ENCODE results near the gene TXN2. TPM values are rescaled to one million over a fixed set of nuclear protein-coding genes. Genes with fewer than 3 reads are reported as not detected.
"Not testable (repeated sequence)": the region's sequence is repeated elsewhere in the genome, so short reads cannot be mapped to it uniquely, and the experiment has no call there.

TXN2 gene
- total RNA-seq, 2 donors from 2014 or later = 96.5 to 101 TPM

- no peak for ATAC-seq
- peak in 1 of 2 donors; percentile 49 for DNase-seq
- intact Hi-C loops (cut with DNase I, micrococcal nuclease) = loop anchor here in 1 of 2 donors (10.0 kb wide), 1 partner anchor 77 kb away; the partner anchor contains the start of gene MYH9
Observed at GRCh38 chr22:36461665-36462649, 19.5 kb downstream of the TXN2 start.

GRCh38 chr22:36460202-36460601 is 21.2 kb downstream of the TXN2 start:
- intact Hi-C loops (cut with DNase I, micrococcal nuclease) = loop anchor here in 1 of 2 donors (10.0 kb wide), 1 partner anchor 75 kb away; the partner anchor contains the start of gene MYH9
- DNase-seq (no peak), ATAC-seq (no peak)

- peak in 1 of 2 donors; percentile 46 for DNase-seq
- ATAC-seq = no peak
- intact Hi-C loops (cut with DNase I, micrococcal nuclease) = no loop called here
Observed at GRCh38 chr22:36457688-36458450, 23.6 kb downstream of the TXN2 start.

GRCh38 chr22:36456464-36456845 is 25.0 kb downstream of the TXN2 start:
- DNase-seq = no peak
- no peak for ATAC-seq
- intact Hi-C loops (cut with DNase I, micrococcal nuclease) = no loop called here

- peak; percentile 51 to 60 for DNase-seq
- peak; percentile 22 for ATAC-seq
- intact Hi-C loops (cut with DNase I, micrococcal nuclease) = no loop called here
Observed at GRCh38 chr22:36455571-36456463, 25.6 kb downstream of the TXN2 start.

GRCh38 chr22:36454916-36455570 is 26.4 kb downstream of the TXN2 start:
- DNase-seq (peak; percentile 96 to 99), ATAC-seq (peak; percentile 70)
- intact Hi-C loops (cut with DNase I, micrococcal nuclease) = no loop called here

- DNase-seq = no peak
- intact Hi-C loops (cut with DNase I, micrococcal nuclease) = no loop called here
- no peak for ATAC-seq
Observed at GRCh38 chr22:36453855-36454378, 27.5 kb downstream of the TXN2 start.

GRCh38 chr22:36452978-36453607 is 28.3 kb downstream of the TXN2 start:
- DNase-seq = peak in 1 of 2 donors; percentile 69
- intact Hi-C loops (cut with DNase I, micrococcal nuclease) = not testable (repeated sequence)
- peak; percentile 30 for ATAC-seq

- ATAC-seq (no peak), DNase-seq (no peak)
- intact Hi-C loops (cut with DNase I, micrococcal nuclease) = no loop called here
Observed at GRCh38 chr22:36452250-36452977, 29.0 kb downstream of the TXN2 start.

GRCh38 chr22:36450923-36451322 is 30.5 kb downstream of the TXN2 start:
- intact Hi-C loops (cut with DNase I, micrococcal nuclease); DNase-seq: not testable (repeated sequence)

GRCh38 chr22:36449596-36450175 is 31.8 kb downstream of the TXN2 start:
- ATAC-seq (no peak), DNase-seq (no peak)
- intact Hi-C loops (cut with DNase I, micrococcal nuclease) = no loop called here

More at GRCh38 chr22:36450923-36451322, 30.5 kb downstream of the TXN2 start:
- not testable (repeated sequence) for ATAC-seq

- no peak for DNase-seq
- intact Hi-C loops (cut with DNase I, micrococcal nuclease) = no loop called here
- no peak for ATAC-seq
Observed at GRCh38 chr22:36447632-36448031, 33.8 kb downstream of the TXN2 start.

- intact Hi-C loops (cut with DNase I, micrococcal nuclease) = no loop called here
- DNase-seq (no peak), ATAC-seq (no peak)
Observed at GRCh38 chr22:36445158-36445668, 36.2 kb downstream of the TXN2 start.

- peak; percentile 1 for ATAC-seq
- DNase-seq = no peak
- intact Hi-C loops (cut with DNase I, micrococcal nuclease) = no loop called here
Observed at GRCh38 chr22:36443198-36443770, 38.2 kb downstream of the TXN2 start.

GRCh38 chr22:36442506-36443197 is 38.8 kb downstream of the TXN2 start:
- DNase-seq (peak; percentile 78 to 82), ATAC-seq (peak; percentile 94)
- intact Hi-C loops (cut with DNase I, micrococcal nuclease) = no loop called here
